ENCODE results near the gene EFNA4. TPM values are rescaled to one million over a fixed set of nuclear protein-coding genes. Genes with fewer than 3 reads are reported as not detected.

Gene EFNA4
- polyA plus RNA-seq, 3 donors = 2.3 to 8.0 (median 4.1) TPM

DNA sequence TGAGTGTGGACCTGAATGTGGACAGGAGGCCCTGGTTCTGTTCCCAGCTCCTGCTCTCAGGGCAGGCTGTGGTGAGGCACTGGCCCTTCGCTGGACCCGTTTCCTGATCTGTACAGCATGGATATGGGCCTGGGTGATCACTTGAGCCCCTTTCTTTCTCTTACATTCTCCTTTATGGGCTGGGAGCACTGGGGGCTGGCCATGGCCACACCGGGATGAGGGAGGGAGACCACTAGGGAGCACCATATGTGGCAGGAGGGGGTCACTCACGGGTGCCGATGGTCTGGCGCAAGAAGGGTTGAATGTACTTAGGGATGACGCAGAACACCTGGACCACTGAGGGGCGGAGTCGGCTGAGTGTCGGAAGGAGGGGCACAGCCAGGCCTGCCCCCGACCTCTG is 32.6 kb upstream of the EFNA4 start:
- H3K27me3 ChIP-seq (ENCODE audit: control insufficient read depth in 2 of 2, insufficient read depth in 2 of 2, low read length in 2 of 2) = no peaks in the 10 kb centered on the region
- H3K4me1 Mint-ChIP-seq = peaks cover 20% of the 10 kb centered on the region
- TF ChIP-seq, protein P1, sequence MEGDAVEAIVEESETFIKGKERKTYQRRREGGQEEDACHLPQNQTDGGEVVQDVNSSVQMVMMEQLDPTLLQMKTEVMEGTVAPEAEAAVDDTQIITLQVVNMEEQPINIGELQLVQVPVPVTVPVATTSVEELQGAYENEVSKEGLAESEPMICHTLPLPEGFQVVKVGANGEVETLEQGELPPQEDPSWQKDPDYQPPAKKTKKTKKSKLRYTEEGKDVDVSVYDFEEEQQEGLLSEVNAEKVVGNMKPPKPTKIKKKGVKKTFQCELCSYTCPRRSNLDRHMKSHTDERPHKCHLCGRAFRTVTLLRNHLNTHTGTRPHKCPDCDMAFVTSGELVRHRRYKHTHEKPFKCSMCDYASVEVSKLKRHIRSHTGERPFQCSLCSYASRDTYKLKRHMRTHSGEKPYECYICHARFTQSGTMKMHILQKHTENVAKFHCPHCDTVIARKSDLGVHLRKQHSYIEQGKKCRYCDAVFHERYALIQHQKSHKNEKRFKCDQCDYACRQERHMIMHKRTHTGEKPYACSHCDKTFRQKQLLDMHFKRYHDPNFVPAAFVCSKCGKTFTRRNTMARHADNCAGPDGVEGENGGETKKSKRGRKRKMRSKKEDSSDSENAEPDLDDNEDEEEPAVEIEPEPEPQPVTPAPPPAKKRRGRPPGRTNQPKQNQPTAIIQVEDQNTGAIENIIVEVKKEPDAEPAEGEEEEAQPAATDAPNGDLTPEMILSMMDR (IDR thresholded peaks at IDR 0.05) = no peak
- peaks cover 3 to 9% (median 3%) of the 10 kb centered on the region in 3 donors for H3K27me3 Mint-ChIP-seq (ENCODE audit: low read depth in 3 of 3)
- WGBS (ENCODE audit: insufficient coverage) = 91% methylated on average over 10 of the region's 11 CpGs
- no peak overlapping the region for H2AFZ ChIP-seq (ENCODE audit: insufficient read depth, low read depth, low read length, poor library complexity, severe bottlenecking)
- H3K9me3 Mint-ChIP-seq = peaks cover 0 to 1% (median 0%) of the 10 kb centered on the region in 7 donors
- H3K4me3 ChIP-seq (replicated peaks in 1 of 3; ENCODE audit: low read depth in 2 of 3, low read length in 3 of 3) = no peak overlapping the region
- DNase-seq = no peak
- no peaks in the 10 kb centered on the region for H4K20me1 ChIP-seq (ENCODE audit: insufficient read depth, low read length)
- H3K27ac Mint-ChIP-seq = no peak overlapping the region
- no peaks in the 10 kb centered on the region for H3K9me3 ChIP-seq (replicated peaks in 1 of 2; ENCODE audit: control insufficient read depth in 1 of 2, insufficient read depth in 1 of 2, low read length in 2 of 2)
- intact Hi-C loops (cut with micrococcal nuclease) = no loop called here
- no peak overlapping the region for H3K9ac ChIP-seq (ENCODE audit: insufficient read depth, low read length, poor library complexity, severe bottlenecking)
- no peaks in the 10 kb centered on the region for H3K79me2 ChIP-seq (ENCODE audit: insufficient read depth, low read length)
- no peak overlapping the region for H3K4me2 ChIP-seq (replicated peaks; ENCODE audit: extremely low read depth, low read length, poor library complexity, severe bottlenecking)
- no peaks in the 10 kb centered on the region for H3K36me3 ChIP-seq (replicated peaks in 1 of 2; ENCODE audit: control insufficient read depth in 1 of 2, insufficient read depth in 2 of 2, low read length in 2 of 2)
- H3K4me3 Mint-ChIP-seq = no peak overlapping the region
- peaks cover 0 to 3% of the 10 kb centered on the region in 2 donors for H3K36me3 Mint-ChIP-seq
- H3K27ac ChIP-seq (ENCODE audit: low read depth in 1 of 2, low read length in 2 of 2) = no peak overlapping the region
- peaks cover 16 to 19% of the 10 kb centered on the region in 2 donors for H3K4me1 ChIP-seq (ENCODE audit: control insufficient read depth in 1 of 2, insufficient read depth in 2 of 2, low read length in 2 of 2)

DNA sequence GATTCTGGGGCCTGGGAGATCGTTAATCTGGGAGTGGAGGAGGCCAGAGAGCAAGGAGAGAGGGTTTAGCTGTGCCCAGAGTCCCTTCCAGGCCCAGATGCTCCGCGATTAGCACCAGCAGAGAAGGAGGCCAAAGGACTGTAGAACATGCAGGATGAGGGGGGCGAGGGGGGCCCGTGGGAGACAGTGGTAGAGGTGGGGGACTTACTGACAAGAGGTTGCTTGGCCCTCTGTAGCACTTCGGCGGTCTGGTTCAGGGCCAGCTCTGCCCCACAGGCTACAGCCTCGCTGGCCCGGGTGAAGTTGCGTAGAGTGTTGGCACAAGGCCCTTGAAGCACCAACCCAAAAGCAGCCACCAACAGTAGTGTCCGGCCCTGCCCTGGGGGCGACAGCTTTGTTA is 30.7 kb upstream of the EFNA4 start:
- H3K36me3 ChIP-seq (replicated peaks in 1 of 2; ENCODE audit: control insufficient read depth in 1 of 2, insufficient read depth in 2 of 2, low read length in 2 of 2) = no peaks in the 10 kb centered on the region
- intact Hi-C loops (cut with micrococcal nuclease) = no loop called here
- Mint-ChIP-seq H3K27ac (no peak overlapping the region), H3K9me3 (peaks cover 0 to 1% (median 0%) of the 10 kb centered on the region in 7 donors), H3K27me3 (ENCODE audit: low read depth in 3 of 3) (peaks cover 4 to 10% (median 5%) of the 10 kb centered on the region in 3 donors), H3K36me3 (peaks cover 0 to 3% of the 10 kb centered on the region in 2 donors), H3K4me3 (peak overlapping the region in 1 of 2 donors; percentile 15), H3K4me1 (peaks cover 34% of the 10 kb centered on the region)
- H3K79me2 ChIP-seq (ENCODE audit: insufficient read depth, low read length) = no peaks in the 10 kb centered on the region
- peaks cover 28 to 31% of the 10 kb centered on the region in 2 donors for H3K4me1 ChIP-seq (ENCODE audit: control insufficient read depth in 1 of 2, insufficient read depth in 2 of 2, low read length in 2 of 2)
- H3K4me3 ChIP-seq (replicated peaks in 1 of 3; ENCODE audit: low read depth in 2 of 3, low read length in 3 of 3) = no peak overlapping the region
- no peak overlapping the region for H3K4me2 ChIP-seq (replicated peaks; ENCODE audit: extremely low read depth, low read length, poor library complexity, severe bottlenecking)
- no peak overlapping the region for H2AFZ ChIP-seq (ENCODE audit: insufficient read depth, low read depth, low read length, poor library complexity, severe bottlenecking)
- H3K27me3 ChIP-seq (ENCODE audit: control insufficient read depth in 2 of 2, insufficient read depth in 2 of 2, low read length in 2 of 2) = no peaks in the 10 kb centered on the region
- TF ChIP-seq, protein P1 (IDR thresholded peaks at IDR 0.05) = no peak
- H3K9me3 ChIP-seq (replicated peaks in 1 of 2; ENCODE audit: control insufficient read depth in 1 of 2, insufficient read depth in 1 of 2, low read length in 2 of 2) = no peaks in the 10 kb centered on the region
- no peaks in the 10 kb centered on the region for H4K20me1 ChIP-seq (ENCODE audit: insufficient read depth, low read length)
- H3K27ac ChIP-seq (ENCODE audit: low read depth in 1 of 2, low read length in 2 of 2) = no peak overlapping the region
- WGBS (ENCODE audit: insufficient coverage) = 93% methylated on average over 9 of the region's 12 CpGs
- no peak for DNase-seq
- H3K9ac ChIP-seq (ENCODE audit: insufficient read depth, low read length, poor library complexity, severe bottlenecking) = no peak overlapping the region

Data from CD14-positive monocyte (primary cell).